ENCODE results near the gene SLC66A1. TPM values are rescaled to one million over a fixed set of nuclear protein-coding genes. Genes with fewer than 3 reads are reported as not detected.

Gene SLC66A1
- total and polyA plus RNA-seq, 9 of the 15 experiments (the other 6 are each of a cell fraction or from before 2014, with no cell fraction given): 1.2 to 40.8 (median 18.6) TPM

- TF ChIP-seq PKNOX1 (IDR thresholded peaks at IDR 0.05): no peak
- no peak for TF ChIP-seq AFF1 (IDR thresholded peaks at IDR 0.05; ENCODE audit: low read depth in 1 of 2, partially characterized antibody in 2 of 2)
- TF ChIP-seq ZSCAN32 (CRISPR knock-in tag; IDR thresholded peaks at IDR 0.05): no peak
- TF ChIP-seq SETDB1 (IDR thresholded peaks at IDR 0.05; ENCODE audit: low read length): no peak
- TF ChIP-seq TEAD2 (tag; IDR thresholded peaks at IDR 0.05): no peak
- TF ChIP-seq THAP12 (CRISPR knock-in tag; IDR thresholded peaks at IDR 0.05): no peak
- TF ChIP-seq ARID2 (IDR thresholded peaks at IDR 0.05): no peak
- TF ChIP-seq CEBPB (tag; IDR thresholded peaks at IDR 0.05): no peak
- no peak for TF ChIP-seq NCOA4 (IDR thresholded peaks at IDR 0.05; ENCODE audit: partially characterized antibody)
- peak; percentile 81 for TF ChIP-seq RAD51 (IDR thresholded peaks at IDR 0.05; ENCODE audit: borderline replicate concordance, low read depth)
- TF ChIP-seq MTA1 (IDR thresholded peaks at IDR 0.05; ENCODE audit: borderline replicate concordance): no peak
- TF ChIP-seq MXD1 (CRISPR knock-in tag; IDR thresholded peaks at IDR 0.05; ENCODE audit: borderline replicate concordance, poor library complexity, severe bottlenecking): no peak
- no peak for TF ChIP-seq WHSC1 (IDR thresholded peaks at IDR 0.05; ENCODE audit: low read length)
- no peak for TF ChIP-seq TFAM (CRISPR knock-in tag; conservative IDR thresholded peaks at IDR 0.05)
- TF ChIP-seq JUND (IDR thresholded peaks at IDR 0.05; ENCODE audit: borderline replicate concordance, low read depth, low read length): peak; percentile 36; the same call in 1 of the 2 replicates
- TF ChIP-seq JUND (tag; IDR thresholded peaks at IDR 0.05; ENCODE audit: borderline replicate concordance, low read depth, low read length): no peak
- no peak for TF ChIP-seq E2F1 (CRISPR knock-in tag; IDR thresholded peaks at IDR 0.05)
- TF ChIP-seq SMARCB1 (IDR thresholded peaks at IDR 0.05; ENCODE audit: insufficient read length, low read depth): no peak
- no peak for TF ChIP-seq ELF1 (tag; IDR thresholded peaks at IDR 0.05)
Measured at GRCh38 chr1:19313636-19313959, 1.5 kb downstream of the SLC66A1 start (continued).

Measured in K562 (cell line).